GM12878 (cell line): ENCODE results near the gene PTPRD. TPM values are rescaled to one million over a fixed set of nuclear protein-coding genes. Genes with fewer than 3 reads are reported as not detected.

ENCODE experiments used
- ATAC-seq: fragments of 200-7000 bp; cut with Tn5 transposase; 3 replicates; pipeline ENCODE4 v1.9.1; 2020; ENCODE audit warnings: mild to moderate bottlenecking, moderate library complexity
- BruUV-seq: library from RNA; stranded (reverse); fragments of 400-500 nt; replicated peaks from 2 replicates; lab custom pipeline; 2021; lab: Mats Ljungman, UMichigan
- CTCF ChIA-PET: fragments of 300-600 bp; sonication (Branson Sonifier 250); formaldehyde crosslinking; extraction: SDS; loops from one replicate; lab custom pipeline; 2021; ENCODE audit warnings: inconsistent platforms; lab: Yijun Ruan, JAX
- POLR2A ChIA-PET: fragments of 350-600 bp; formaldehyde crosslinking; extraction: SDS; loops from one replicate; lab custom pipeline; 2021; ENCODE audit warnings: inconsistent platforms; lab: Charles Lee
- RAD21 ChIA-PET: fragments of 300-600 bp; sonication (Branson Sonifier 250); formaldehyde crosslinking; loops from one replicate; lab custom pipeline; 2023; ENCODE audit warnings: antibody characterized with exemption; ENCODE audit not compliant: unreplicated experiment; lab: Charles Lee
- SMC1A ChIA-PET: fragments of 300-600 bp; sonication (Branson Sonifier 250); formaldehyde crosslinking; loops from one replicate; lab custom pipeline; 2023; ENCODE audit not compliant: unreplicated experiment, uncharacterized antibody; lab: Charles Lee
- DNase-seq: peaks from one replicate; pipeline ENCODE4 v3.0.0-alpha.2; 2011; ENCODE audit warnings: low read depth, low spot score
- FAIRE-seq: peaks from 3 replicates; lab custom pipeline; 2011; peaks lifted over from hg19 to GRCh38; lab: Jason Lieb, UNC
- H2AFZ ChIP-seq: 2 replicates; pipeline ENCODE4 v1.6.0; 2011; ENCODE audit warnings: low read depth, low read length, control low read depth; ENCODE audit not compliant: control insufficient read depth
- H3K27ac ChIP-seq: 2 replicates; pipeline ENCODE4 v1.5.1; 2011; ENCODE audit warnings: control low read depth; ENCODE audit not compliant: control insufficient read depth, insufficient read depth
- H3K27me3 ChIP-seq, 2 experiments: replicated peaks in 1 of 2; 2 replicates each; pipeline versions ENCODE4 v1.6.0 to v1.6.1; 2011; ENCODE audit warnings: low read length in 1 of 2; ENCODE audit not compliant: control insufficient read depth in 2 of 2, insufficient read depth in 2 of 2
- H3K36me3 ChIP-seq, 2 experiments: 2 replicates each; pipeline ENCODE4 v1.5.1; 2011; ENCODE audit warnings: low read length in 1 of 2; ENCODE audit not compliant: control insufficient read depth in 2 of 2, insufficient read depth in 2 of 2
- H3K4me1 ChIP-seq: 2 replicates; pipeline ENCODE4 v1.6.1; 2011; ENCODE audit warnings: mild to moderate bottlenecking, low read length, moderate library complexity, mixed read lengths; ENCODE audit not compliant: control insufficient read depth, insufficient read depth
- H3K4me2 ChIP-seq: 2 replicates; pipeline ENCODE4 v1.6.0; 2011; ENCODE audit warnings: control low read depth; ENCODE audit not compliant: control insufficient read depth, insufficient read depth
- H3K4me3 ChIP-seq: fragments of 200-600 bp; sonication (generic); 2 replicates; pipeline ENCODE4 v1.5.1; 2016
- H3K79me2 ChIP-seq: 2 replicates; pipeline ENCODE4 v1.6.0; 2011; ENCODE audit warnings: low read length; ENCODE audit not compliant: control insufficient read depth, insufficient read depth
- H3K9ac ChIP-seq: 2 replicates; pipeline ENCODE4 v1.8.0; 2011; ENCODE audit warnings: low read length, control low read depth, mixed read lengths; ENCODE audit not compliant: control insufficient read depth, insufficient read depth
- H3K9me3 ChIP-seq: replicated peaks from 3 replicates; pipeline ENCODE4 v1.5.1; 2011; ENCODE audit warnings: mild to moderate bottlenecking, low read length; ENCODE audit not compliant: control insufficient read depth, insufficient read depth
- H4K20me1 ChIP-seq: 2 replicates; pipeline ENCODE4 v1.6.0; 2011; ENCODE audit not compliant: control insufficient read depth, insufficient read depth
- CBX5 ChIP-seq: sonication (generic); IDR thresholded peaks from 2 replicates; pipeline ENCODE4 v1.6.1; 2016; ENCODE audit warnings: low read depth, moderate library complexity, mild to moderate bottlenecking, inconsistent platforms
- CHD2 ChIP-seq: IDR thresholded peaks from 2 replicates; pipeline ENCODE4 v1.6.1; 2011; ENCODE audit warnings: low read depth, low read length, improper control_type of control experiment, borderline replicate concordance
- MYC ChIP-seq: IDR thresholded peaks from 2 replicates; pipeline ENCODE4 v1.6.1; 2011; ENCODE audit warnings: mild to moderate bottlenecking, low read length, moderate library complexity, inconsistent platforms; ENCODE audit not compliant: insufficient read depth, insufficient replicate concordance, insufficient read length, severe bottlenecking
- YY1 ChIP-seq: IDR thresholded peaks from 2 replicates; pipeline ENCODE4 v1.6.1; 2011; ENCODE audit warnings: low read depth, mild to moderate bottlenecking, low read length
- ZBTB4 ChIP-seq: fragments of 450-650 bp; formaldehyde crosslinking; IDR thresholded peaks from 2 replicates; pipeline ENCODE4 v1.4.0; 2022; ENCODE audit warnings: mild to moderate bottlenecking, moderate library complexity
- WGBS: methylation state at CpG from one replicate; pipeline ENCODE4 v1.1.6; 2016; ENCODE audit warnings: low lambda C conversion rate; ENCODE audit not compliant: insufficient replicate concordance, insufficient coverage; ENCODE audit errors: missing lambda C conversion rate; 5-methylcytosine and 5-hydroxymethylcytosine counted together
- in situ Hi-C: fragments of 300-500 bp; cut with MboI; formaldehyde crosslinking; loops from 9 replicates; pipeline ENCODE4 v1.14.3; 2018; ENCODE audit warnings: mixed read lengths
- intact Hi-C: fragments of 100-400 bp; cut with micrococcal nuclease; formaldehyde crosslinking; loops from one replicate; pipeline ENCODE4 v1.14.2; 2022; ENCODE audit not compliant: unreplicated experiment
- polyA plus RNA-seq, 11 experiments: library from polyadenylated mRNA; depleted of rRNA in 4 of 11; unstranded in 6 of 11; stranded (reverse) in 5 of 11; fragments of >200 nt; fragmentation: Nextera tagmentation in 4 of 11; fragmentation: Illumina TruSeq in 1 of 11; extraction: Ambion mirVana in 4 of 11; extraction: Trizol in 1 of 11; gene quantifications; 1 replicate in 1 of 11; 2 replicates in 10 of 11; pipeline versions ENCODE4 v1.2.1 to v1.2.3, GENCODE V29; 2011 to 2016; ENCODE audit warnings: inconsistent platforms in 2 of 11, missing spikeins in 2 of 11, low read depth in 1 of 11
- total RNA-seq, 4 experiments: library from RNA; depleted of rRNA in 3 of 4; stranded (reverse); fragments of >200 nt in 3 of 4; fragmentation: Illumina TruSeq in 1 of 4; extraction: Trizol in 1 of 4; gene quantifications; 2 replicates each; pipeline versions ENCODE4 v1.2.1 to v1.2.3, GENCODE V29; 2013 to 2021

PTPRD gene
- total and polyA plus RNA-seq, 10 of the 15 experiments (the other 5 are each of a cell fraction or from before 2014, with no cell fraction given): under 0.01 to 0.05 (median 0.01) TPM; not detected in 7

- TF ChIP-seq ZBTB4 (CRISPR knock-in tag) (no peak), MYC (no peak), YY1 (no peak), CHD2 (no peak)
These were observed 1996.4 kb downstream of the PTPRD start (continued) for GRCh38 chr9:8616414-8616813.

- POLR2A ChIA-PET: no interaction called here
- no peak overlapping the region for H3K4me3 ChIP-seq
- no peaks in the 10 kb centered on the region for H3K27me3 ChIP-seq
- RAD21 ChIA-PET: no interaction called here
- in situ Hi-C loops: no loop called here
- WGBS: 32% methylated on average over 3 of the region's 3 CpGs
- BruUV-seq: no TSS peak
- SMC1A ChIA-PET: interaction anchor here (1.2 to 1.8 kb wide), 3 partner anchors 10 to 180 kb away, joined by 3 to 5 read pairs (median 4); no protein-coding TSS in a partner anchor
- no peak for TF ChIP-seq CBX5
- CTCF ChIA-PET: no interaction called here
- ATAC-seq: no peak
- no peak overlapping the region for H2AFZ ChIP-seq
- no peak for FAIRE-seq
- no peak overlapping the region for H3K9ac ChIP-seq
- no peaks in the 10 kb centered on the region for H4K20me1 ChIP-seq
- no peaks in the 10 kb centered on the region for H3K79me2 ChIP-seq
- no peak for DNase-seq
- no peak overlapping the region for H3K4me2 ChIP-seq
- H3K36me3 ChIP-seq: no peaks in the 10 kb centered on the region
- no peaks in the 10 kb centered on the region for H3K4me1 ChIP-seq
- no peaks in the 10 kb centered on the region for H3K9me3 ChIP-seq
- H3K27ac ChIP-seq: no peak overlapping the region
- intact Hi-C loops: no loop called here
These were observed 1997.8 kb downstream of the PTPRD start for GRCh38 chr9:8614926-8615440.
